ENCODE measurements around the gene PPTC7.
"Not testable (repeated sequence)": the region's sequence is repeated elsewhere in the genome, so short reads cannot be mapped to it uniquely, and the experiment has no call there.

The PPTC7 gene

DNA sequence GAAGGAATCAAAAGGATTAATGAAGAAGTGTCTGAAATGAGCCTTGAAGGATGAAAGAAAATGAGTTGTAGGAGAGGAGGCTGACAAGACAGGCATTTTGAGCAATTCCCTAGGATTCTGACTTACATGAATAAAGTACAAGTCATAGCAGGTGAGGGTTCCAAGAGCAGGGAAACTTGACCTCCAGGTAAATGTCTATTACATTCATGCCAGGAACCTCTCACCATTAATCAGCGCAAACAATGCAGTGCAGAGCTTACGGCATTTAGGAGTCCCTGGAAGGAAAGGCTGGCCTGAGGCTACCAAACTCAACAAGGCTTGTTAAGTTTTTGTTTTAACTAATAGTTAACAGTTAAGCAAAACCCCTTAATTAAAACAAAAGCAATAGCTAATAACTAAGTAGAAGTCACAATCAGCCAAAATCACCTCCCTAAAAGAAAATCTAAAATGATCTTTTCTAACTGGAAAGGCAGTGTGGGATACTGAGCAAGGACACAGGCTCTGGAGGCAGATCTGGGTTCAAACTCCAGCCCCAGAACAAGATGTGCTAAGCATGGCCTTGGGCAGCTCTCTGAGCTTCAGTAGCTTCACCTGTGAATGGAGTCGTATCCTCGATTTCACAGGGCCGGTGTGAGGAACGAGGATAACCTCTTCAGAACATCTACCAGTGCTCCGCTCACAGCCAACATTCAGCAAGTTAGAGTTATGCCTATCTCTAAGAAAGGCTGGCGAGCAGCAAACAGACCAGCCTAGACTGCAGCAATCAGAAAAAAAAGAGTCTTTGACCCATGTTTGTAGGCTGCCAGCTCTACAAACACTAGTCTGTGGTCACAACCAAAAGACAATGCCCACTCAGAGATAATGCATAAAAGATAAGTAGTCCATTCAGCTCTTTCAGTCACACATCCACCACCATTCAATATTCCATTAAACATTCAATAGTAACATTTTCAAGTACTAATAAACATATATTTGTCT lies 16.9 kb downstream of the PPTC7 start:
- TF ChIP-seq TAF1 (IDR thresholded peaks at IDR 0.05; ENCODE audit: borderline replicate concordance, low read depth, low read length) (no peak), POLR2A (IDR thresholded peaks at IDR 0.05; ENCODE audit: low read depth, low read length) (no peak), POLR2AphosphoS5 (IDR thresholded peaks at IDR 0.05; ENCODE audit: low read depth, low read length) (no peak)
- peak; percentile 33 for FAIRE-seq
- no peak for DNase-seq (ENCODE audit: insufficient read length)

DNA sequence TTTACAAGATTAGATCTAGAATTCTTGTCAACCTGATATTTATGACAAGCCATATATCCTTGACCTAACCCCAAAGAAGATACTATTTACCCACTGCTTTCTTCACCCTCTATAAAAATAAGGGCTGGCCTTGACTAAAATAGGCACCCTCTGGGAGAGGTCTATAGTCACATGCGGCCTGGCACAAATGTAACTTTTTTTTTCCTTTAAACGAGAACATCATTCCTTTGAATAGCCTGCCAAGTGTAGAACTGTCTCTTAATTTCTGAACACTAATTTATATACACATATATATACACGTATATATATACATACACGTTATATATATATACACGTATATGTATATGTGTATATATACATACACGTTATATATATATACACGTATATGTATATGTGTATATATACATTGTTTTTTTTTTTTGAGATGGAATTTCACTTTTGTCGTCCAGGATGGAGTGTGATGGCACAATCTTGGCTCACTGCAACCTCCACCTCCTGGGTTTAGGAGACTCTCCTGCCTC lies 18.6 kb downstream of the PPTC7 start:
- TF ChIP-seq POLR2AphosphoS5 (IDR thresholded peaks at IDR 0.05; ENCODE audit: low read depth, low read length), result no peak
- DNase-seq (ENCODE audit: insufficient read length), result no peak
- no peak for FAIRE-seq

DNA sequence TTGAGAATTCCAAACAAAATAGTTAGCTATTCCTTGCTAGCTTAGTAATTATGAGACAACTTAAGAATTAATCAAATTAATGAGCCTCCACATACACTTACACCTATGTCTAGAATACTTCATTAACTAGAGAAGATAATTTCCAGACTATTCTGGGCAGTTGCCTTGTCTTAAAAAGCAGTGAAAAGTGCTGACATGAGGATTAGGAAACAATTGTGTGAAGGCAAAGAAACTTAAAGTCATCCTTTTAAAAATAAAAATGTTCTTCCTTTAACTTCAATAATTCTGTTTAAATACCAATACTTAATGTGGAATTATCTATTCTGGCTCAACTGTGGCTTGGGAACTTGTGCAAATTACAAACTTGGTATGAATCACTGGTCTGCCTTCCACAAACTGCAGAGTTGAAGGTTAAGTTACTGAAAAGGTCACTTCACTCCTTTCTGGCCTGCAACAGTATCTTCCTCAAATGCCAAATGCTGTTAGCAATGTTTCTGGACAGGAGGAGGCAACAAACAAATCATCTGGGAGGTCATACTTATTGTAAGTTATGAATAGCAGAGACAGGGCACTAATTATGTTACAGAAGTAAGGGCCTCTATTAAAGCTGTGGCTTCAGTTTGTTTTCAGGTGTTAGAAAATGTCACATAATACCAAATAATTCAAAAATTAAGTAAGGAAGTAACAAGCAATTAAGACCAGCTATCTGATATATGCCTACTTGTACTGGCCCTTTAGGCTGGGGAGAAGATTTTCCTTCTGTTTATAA lies 19.2 kb downstream of the PPTC7 start:
- DNase-seq (ENCODE audit: insufficient read length) (no peak), FAIRE-seq (peak; percentile 48)
- TF ChIP-seq POLR2AphosphoS5 (IDR thresholded peaks at IDR 0.05; ENCODE audit: low read depth, low read length), result no peak
- no peak for TF ChIP-seq POLR2A (IDR thresholded peaks at IDR 0.05; ENCODE audit: low read depth, low read length)
- no peak for TF ChIP-seq TAF1 (IDR thresholded peaks at IDR 0.05; ENCODE audit: borderline replicate concordance, low read depth, low read length)

DNA sequence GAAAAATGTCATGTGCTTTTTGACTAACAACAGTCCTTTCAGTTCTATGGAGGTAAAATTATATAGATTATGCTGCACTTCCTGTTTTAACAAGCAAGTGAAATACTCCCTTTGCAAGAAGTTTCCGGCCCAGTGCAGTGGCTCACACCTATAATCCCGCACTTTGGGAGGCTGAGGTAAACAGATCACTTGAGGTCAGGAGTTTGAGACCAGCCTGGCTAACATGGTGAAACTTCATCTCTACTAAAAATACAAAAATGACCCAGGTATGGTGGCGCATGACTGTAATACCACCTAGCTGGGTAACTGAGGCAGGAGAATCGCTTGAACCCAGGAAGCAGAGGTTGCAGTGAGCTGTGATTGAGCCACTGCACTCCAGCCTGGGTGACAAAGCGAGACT lies 20.7 kb downstream of the PPTC7 start:
- DNase-seq (ENCODE audit: insufficient read length); FAIRE-seq: not testable (repeated sequence)

DNA sequence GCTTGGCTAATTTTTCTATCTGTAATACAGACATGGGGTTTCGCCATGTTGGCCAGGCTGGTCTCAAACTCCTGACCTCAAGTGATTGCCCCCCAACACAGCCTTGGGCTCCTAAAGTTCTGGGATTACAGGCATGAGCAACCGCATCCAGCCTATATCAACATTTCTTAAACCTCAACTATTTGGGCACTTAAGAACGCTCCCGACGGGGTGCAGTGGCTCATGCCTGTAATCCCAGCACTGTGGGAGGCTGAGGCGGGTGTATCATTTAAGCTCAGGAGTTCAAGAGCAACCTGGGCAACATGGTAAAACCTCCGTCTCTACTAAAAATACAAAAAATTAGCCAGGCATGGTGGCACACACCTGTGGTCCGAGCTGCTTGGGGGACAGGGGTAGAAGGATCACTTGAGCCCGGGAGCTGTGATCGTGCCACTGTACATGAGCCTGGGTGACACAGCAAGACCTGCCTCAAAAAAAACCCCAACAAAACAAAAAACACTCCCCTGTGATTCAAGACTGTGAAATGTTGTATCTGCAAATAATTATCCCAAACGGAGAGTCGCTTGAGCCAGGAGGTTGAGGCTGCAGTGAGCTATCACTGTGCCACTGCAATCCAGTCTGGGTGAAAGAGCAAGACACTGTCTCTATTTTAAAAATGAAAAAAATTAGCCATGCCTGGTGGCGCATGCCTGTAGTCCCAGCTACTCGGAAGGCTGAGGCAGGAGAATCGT lies 21.5 kb downstream of the PPTC7 start:
- TF ChIP-seq POLR2A (IDR thresholded peaks at IDR 0.05; ENCODE audit: low read depth, low read length) (no peak), POLR2AphosphoS5 (IDR thresholded peaks at IDR 0.05; ENCODE audit: low read depth, low read length) (no peak), TAF1 (IDR thresholded peaks at IDR 0.05; ENCODE audit: borderline replicate concordance, low read depth, low read length) (no peak)
- FAIRE-seq, result no peak
- DNase-seq (ENCODE audit: insufficient read length), result no peak

DNA sequence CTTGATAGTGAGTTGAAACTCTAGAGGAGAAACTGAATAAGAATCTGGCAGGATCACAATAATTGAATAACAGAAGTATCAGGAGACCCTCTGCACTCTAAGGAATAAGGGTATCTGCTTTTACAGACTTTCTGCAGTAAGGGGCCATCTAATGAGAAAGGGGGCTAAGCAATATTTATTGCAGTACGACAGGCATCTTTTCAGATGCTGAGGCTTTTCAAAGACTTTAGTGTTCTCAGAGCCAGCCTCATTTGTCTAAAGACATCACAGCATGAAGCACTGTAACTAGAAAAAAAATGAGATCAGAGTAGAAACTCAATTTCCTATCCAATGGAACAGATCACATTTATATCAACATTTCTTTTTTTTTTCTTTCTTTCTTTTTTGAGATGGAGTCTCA lies 22.2 kb downstream of the PPTC7 start:
- DNase-seq (ENCODE audit: insufficient read length), result no peak
- TF ChIP-seq POLR2AphosphoS5 (IDR thresholded peaks at IDR 0.05; ENCODE audit: low read depth, low read length) (no peak), POLR2A (IDR thresholded peaks at IDR 0.05; ENCODE audit: low read depth, low read length) (no peak), TAF1 (IDR thresholded peaks at IDR 0.05; ENCODE audit: borderline replicate concordance, low read depth, low read length) (no peak)
- FAIRE-seq, result no peak

DNA sequence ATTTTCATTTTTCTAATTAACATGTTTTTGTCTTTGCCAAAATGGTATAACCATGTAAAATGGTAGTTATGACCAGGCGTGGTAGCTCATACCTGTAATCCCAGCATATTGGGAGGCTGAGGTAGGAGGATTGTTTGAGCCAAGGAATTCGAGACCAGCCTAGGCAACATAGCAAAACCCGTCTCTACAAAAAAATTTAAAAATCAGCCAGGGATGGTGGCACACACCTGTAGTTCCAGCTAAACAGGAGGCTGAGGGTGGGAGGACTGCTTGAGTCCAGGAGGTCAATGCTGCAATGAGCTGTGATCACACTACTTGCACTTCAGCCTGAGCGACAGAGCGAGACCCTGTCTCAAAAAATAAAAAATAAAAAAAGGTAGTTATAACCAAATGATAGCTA lies 23.1 kb downstream of the PPTC7 start:
- DNase-seq (ENCODE audit: insufficient read length) (no peak), FAIRE-seq (no peak)
- TF ChIP-seq TAF1 (IDR thresholded peaks at IDR 0.05; ENCODE audit: borderline replicate concordance, low read depth, low read length) (no peak), POLR2AphosphoS5 (IDR thresholded peaks at IDR 0.05; ENCODE audit: low read depth, low read length) (no peak), POLR2A (IDR thresholded peaks at IDR 0.05; ENCODE audit: low read depth, low read length) (no peak)

DNA sequence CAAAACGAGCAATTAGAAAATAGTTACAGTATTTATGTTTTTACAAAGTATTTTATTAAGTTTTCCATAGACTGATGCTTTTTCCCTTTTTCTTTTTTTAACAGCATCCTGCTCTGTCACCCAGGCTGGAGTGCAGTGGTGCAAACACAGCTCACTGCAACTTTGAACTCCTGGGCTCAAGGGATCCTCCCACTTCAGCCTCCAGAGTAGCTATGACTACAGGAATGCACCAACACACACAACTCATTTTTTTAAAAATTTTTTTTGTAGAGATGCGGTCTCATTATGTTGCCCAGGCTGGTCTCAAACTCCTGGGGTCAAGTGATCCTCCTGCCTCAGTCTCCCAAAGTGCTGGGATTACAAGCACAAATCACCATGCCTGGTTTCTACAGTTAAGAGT lies 24.2 kb downstream of the PPTC7 start:
- not testable (repeated sequence) for DNase-seq (ENCODE audit: insufficient read length); FAIRE-seq

DNA sequence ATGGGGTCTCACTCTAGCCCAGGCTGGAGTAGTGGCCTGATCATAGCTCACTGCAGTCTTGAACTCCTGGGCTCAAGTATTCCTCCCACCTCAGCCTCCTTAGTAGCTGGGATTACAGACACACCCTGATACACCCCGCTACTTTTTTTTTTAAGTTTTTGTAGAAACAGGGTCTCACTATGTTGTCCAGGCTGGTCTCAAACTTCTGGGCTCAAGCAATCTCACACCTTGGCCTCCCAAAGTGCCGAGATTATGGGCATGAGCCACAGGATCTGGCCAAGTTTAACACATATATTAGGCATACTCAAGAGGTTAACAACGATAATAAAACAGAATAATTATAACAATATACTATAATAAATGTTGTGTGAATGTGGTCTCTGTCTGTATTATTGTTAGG lies 25.8 kb downstream of the PPTC7 start:
- DNase-seq (ENCODE audit: insufficient read length) (no peak), FAIRE-seq (no peak)
- no peak for TF ChIP-seq POLR2A (IDR thresholded peaks at IDR 0.05; ENCODE audit: low read depth, low read length)
- TF ChIP-seq TAF1 (IDR thresholded peaks at IDR 0.05; ENCODE audit: borderline replicate concordance, low read depth, low read length), result no peak
- TF ChIP-seq POLR2AphosphoS5 (IDR thresholded peaks at IDR 0.05; ENCODE audit: low read depth, low read length), result no peak

DNA sequence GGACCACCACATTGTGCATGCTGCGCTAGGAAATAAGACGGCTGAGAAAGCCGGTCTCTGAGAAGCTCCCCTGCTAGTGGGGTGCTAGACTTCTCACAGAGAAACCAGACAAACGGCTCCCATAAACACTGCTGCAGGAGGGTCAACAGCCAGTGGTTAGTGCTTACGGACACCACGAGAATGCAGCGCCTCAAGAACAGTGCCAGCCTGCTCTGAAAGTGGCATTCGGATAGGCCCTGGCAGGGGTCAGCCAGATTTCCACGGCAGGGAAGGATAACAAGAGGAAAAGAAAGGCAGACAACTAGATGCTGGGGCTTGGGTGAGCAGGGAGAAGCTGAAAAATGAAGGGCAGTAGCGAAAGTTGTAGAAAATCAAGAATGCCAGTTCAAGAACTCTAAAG lies 26.4 kb downstream of the PPTC7 start:
- FAIRE-seq, result no peak
- TF ChIP-seq TAF1 (IDR thresholded peaks at IDR 0.05; ENCODE audit: borderline replicate concordance, low read depth, low read length), result no peak
- TF ChIP-seq POLR2A (IDR thresholded peaks at IDR 0.05; ENCODE audit: low read depth, low read length), result no peak
- TF ChIP-seq POLR2AphosphoS5 (IDR thresholded peaks at IDR 0.05; ENCODE audit: low read depth, low read length), result no peak
- no peak for DNase-seq (ENCODE audit: insufficient read length)

DNA sequence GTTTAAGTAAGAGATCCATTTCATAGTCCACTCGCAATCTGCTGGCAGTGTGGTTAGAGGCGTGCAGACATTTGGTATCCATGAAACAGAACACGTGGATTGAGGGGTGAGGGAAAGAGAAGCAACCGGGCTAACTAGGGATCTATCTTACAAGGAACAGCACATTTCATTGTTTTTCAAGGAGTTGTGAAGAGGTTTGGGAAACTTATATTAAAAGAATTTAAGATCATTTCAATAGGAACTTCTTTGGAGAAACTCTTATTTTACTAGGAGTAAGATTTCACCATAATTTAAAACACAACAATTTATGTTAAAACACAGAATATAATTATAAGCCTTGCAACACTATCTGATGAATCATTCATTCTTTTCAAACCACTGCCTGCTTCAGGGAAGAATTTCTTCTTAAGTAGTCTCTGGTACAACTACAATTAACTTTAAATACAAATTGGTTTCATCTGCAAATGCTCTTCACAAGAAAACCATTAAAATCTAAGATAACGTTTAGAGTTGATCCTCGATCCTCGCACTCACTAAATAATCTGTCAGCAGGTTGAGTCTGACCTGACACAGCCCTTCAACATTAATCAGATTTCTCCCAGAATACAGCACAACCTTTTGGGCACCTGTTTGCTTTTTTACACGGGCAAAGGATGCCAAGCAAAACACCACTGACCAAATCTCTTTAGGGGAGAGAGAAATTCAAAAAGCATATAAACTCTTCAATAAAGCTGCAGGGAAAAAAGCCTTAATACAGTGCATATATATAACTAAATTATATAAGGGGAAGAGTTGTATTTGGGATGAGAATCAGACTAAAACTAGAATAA lies 27.3 kb downstream of the PPTC7 start:
- DNase-seq (ENCODE audit: insufficient read length) (no peak), FAIRE-seq (no peak)
- no peak for TF ChIP-seq POLR2AphosphoS5 (IDR thresholded peaks at IDR 0.05; ENCODE audit: low read depth, low read length)
- no peak for TF ChIP-seq POLR2A (IDR thresholded peaks at IDR 0.05; ENCODE audit: low read depth, low read length)
- no peak for TF ChIP-seq TAF1 (IDR thresholded peaks at IDR 0.05; ENCODE audit: borderline replicate concordance, low read depth, low read length)
